ENCODE data around the gene EPHA1. TPM values are rescaled to one million over a fixed set of nuclear protein-coding genes. Genes with fewer than 3 reads are reported as not detected.

EPHA1 gene
- total RNA-seq, 5 donors from 2014 or later (not counting 1 experiment from before 2014, with no cell fraction given) = 23.8 to 49.8 (median 43.5) TPM

DNA sequence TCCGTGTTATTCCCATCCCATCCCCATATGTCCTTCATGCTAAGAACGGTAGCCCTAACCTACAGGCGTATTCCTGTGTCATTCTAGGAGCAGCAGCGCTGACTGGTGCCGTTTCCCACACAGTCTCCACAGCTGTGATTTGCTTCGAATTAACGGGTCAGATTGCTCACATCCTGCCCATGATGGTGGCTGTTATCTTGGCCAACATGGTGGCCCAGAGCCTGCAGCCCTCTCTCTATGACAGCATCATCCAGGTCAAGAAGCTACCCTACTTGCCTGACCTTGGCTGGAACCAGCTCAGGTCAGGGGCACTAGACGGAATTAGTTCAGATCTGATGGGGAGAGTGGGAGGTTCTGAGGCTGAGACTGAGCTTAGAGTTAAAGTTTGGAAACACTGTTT, 66.8 kb downstream of the EPHA1 start:
- H3K9me3 ChIP-seq = no peaks in the 10 kb centered on the region
- ATAC-seq (replicated peaks in 1 of 4) = no peak
- peaks cover 0 to 15% of the 10 kb centered on the region in 2 experiments for H3K27me3 ChIP-seq (replicated peaks in 1 of 2; ENCODE audit: control insufficient read depth in 2 of 2, extremely low read depth in 1 of 2, insufficient read depth in 2 of 2, low read length in 1 of 2)
- H3K4me1 Mint-ChIP-seq = peaks cover 8 to 10% (median 10%) of the 10 kb centered on the region in 3 donors
- H3K27me3 Mint-ChIP-seq = peaks cover 5 to 31% of the 10 kb centered on the region in 2 donors
- no peak for DNase-seq
- H3K4me3 Mint-ChIP-seq = no peak overlapping the region
- CTCF ChIA-PET = no interaction called here
- POLR2A ChIA-PET = no interaction called here
- H3K27ac ChIP-seq (ENCODE audit: low read length) = no peak overlapping the region
- peaks cover 4 to 8% of the 10 kb centered on the region in 2 experiments for H3K4me1 ChIP-seq (ENCODE audit: control insufficient read depth in 1 of 2, extremely low read depth in 1 of 2, insufficient read depth in 2 of 2, low read length in 2 of 2)
- no peak overlapping the region for H3K4me3 ChIP-seq (ENCODE audit: control insufficient read depth in 1 of 2, extremely low read depth in 1 of 2, low read length in 1 of 2)
- no peaks in the 10 kb centered on the region for H3K9me3 Mint-ChIP-seq
- H3K27ac Mint-ChIP-seq = no peak overlapping the region
- WGBS (ENCODE audit: insufficient coverage) = 91% methylated on average over 6 of the region's 8 CpGs
- H3K36me3 ChIP-seq (ENCODE audit: control insufficient read depth in 2 of 2, extremely low read depth in 1 of 2, insufficient read depth in 1 of 2, low read length in 1 of 2) = no peaks in the 10 kb centered on the region
- no peaks in the 10 kb centered on the region for H3K36me3 Mint-ChIP-seq

Other genes starting within 250 kb of the EPHA1 start
- gene TAS2R39, start 225.4 kb downstream of the EPHA1 start, total RNA-seq = not detected
- not detected for gene TAS2R40, start 186.8 kb downstream of the EPHA1 start, total RNA-seq
- gene GSTK1, start 145.4 kb downstream of the EPHA1 start, total RNA-seq = 100 to 1,000 TPM; 347 to 524 (median 406) TPM
- 1 to 10 TPM in 3 of 5 donors, under 1 TPM in 1, not detected in 1; 0.66 to 1.6 (median 1.2) TPM for gene TMEM139, start 123.9 kb downstream of the EPHA1 start, total RNA-seq
- gene CASP2, start 120.5 kb downstream of the EPHA1 start, total RNA-seq = 10 to 100 TPM; 43.4 to 83.6 (median 73.7) TPM
- not detected for gene CLCN1, start 92.7 kb downstream of the EPHA1 start, total RNA-seq
- 1 to 10 TPM in 3 of 5 donors, under 1 TPM in 2; 0.08 to 3.6 (median 2.1) TPM for gene FAM131B, start 46.1 kb downstream of the EPHA1 start, total RNA-seq
- 100 to 1,000 TPM; 107 to 186 (median 159) TPM for gene ZYX, start 27.5 kb downstream of the EPHA1 start, total RNA-seq
- 1 to 10 TPM in 2 of 5 donors, under 1 TPM in 2, not detected in 1; 0.38 to 2.4 (median 1.0) TPM for gene TAS2R60, start 34.6 kb upstream of the EPHA1 start, total RNA-seq
- gene TAS2R41, start 69.0 kb upstream of the EPHA1 start, total RNA-seq = 1 to 10 TPM in 2 of 5 donors, under 1 TPM in 3; 0.28 to 2.5 (median 0.93) TPM
- 1 to 10 TPM in 1 of 5 donors, under 1 TPM in 3, not detected in 1; 0.59 to 1.7 (median 0.78) TPM for gene CTAGE15, start 162.9 kb upstream of the EPHA1 start, total RNA-seq
- gene TCAF2, start 212.1 kb upstream of the EPHA1 start, total RNA-seq = 10 to 100 TPM; 23.4 to 36.4 (median 31.8) TPM

All from T-cell (primary cell).